KMS-11 (cell line): ENCODE results near the gene CCSER1.

Experiments used
- H2AFZ ChIP-seq: fragments of 200-600 bp; sonication (generic); 2 replicates; pipeline ENCODE4 v1.6.1; 2016; ENCODE audit warnings: antibody characterized with exemption, mixed run types, low read depth
- H3K27ac ChIP-seq: fragments of 200-600 bp; sonication (generic); 2 replicates; pipeline ENCODE4 v1.6.1; 2016; ENCODE audit warnings: mild to moderate bottlenecking, mixed run types
- H3K27me3 ChIP-seq: fragments of 200-600 bp; sonication (generic); 2 replicates; pipeline ENCODE4 v1.6.1; 2017; ENCODE audit warnings: mild to moderate bottlenecking, low read depth, mixed run types, moderate library complexity; ENCODE audit not compliant: insufficient read depth
- H3K36me3 ChIP-seq: fragments of 200-600 bp; sonication (generic); 2 replicates; pipeline ENCODE4 v1.6.1; 2017; ENCODE audit warnings: mild to moderate bottlenecking, mixed run types; ENCODE audit not compliant: insufficient read depth
- H3K4me1 ChIP-seq: fragments of 200-600 bp; sonication (generic); 2 replicates; pipeline ENCODE4 v1.6.1; 2016; ENCODE audit warnings: mild to moderate bottlenecking, low read depth, mixed run types; ENCODE audit not compliant: poor library complexity, severe bottlenecking
- H3K4me2 ChIP-seq: fragments of 200-600 bp; sonication (generic); 2 replicates; pipeline ENCODE4 v1.7.0; 2016; ENCODE audit warnings: mild to moderate bottlenecking, mixed run types
- H3K4me3 ChIP-seq: fragments of 200-600 bp; sonication (generic); IDR thresholded peaks from 2 replicates; pipeline ENCODE4 v1.6.1; 2017; ENCODE audit warnings: low read depth, low read length, mixed read lengths; ENCODE audit not compliant: insufficient read depth
- H3K79me2 ChIP-seq: fragments of 200-600 bp; sonication (generic); 2 replicates; pipeline ENCODE4 v1.6.1; 2016; ENCODE audit warnings: low read depth, mixed run types; ENCODE audit not compliant: insufficient read depth
- H3K9ac ChIP-seq: fragments of 200-600 bp; sonication (generic); 2 replicates; pipeline ENCODE4 v1.6.1; 2016; ENCODE audit warnings: mild to moderate bottlenecking, mixed run types
- H4K20me1 ChIP-seq: fragments of 200-600 bp; sonication (generic); 2 replicates; pipeline ENCODE4 v1.6.1; 2016; ENCODE audit warnings: mild to moderate bottlenecking, mixed run types; ENCODE audit not compliant: insufficient read depth
- TF ChIP-seq, protein P1 (sequence below): fragments of 200-600 bp; sonication (generic); conservative IDR thresholded peaks from 2 replicates; pipeline ENCODE4 v1.6.1; 2017; ENCODE audit warnings: low read depth, mild to moderate bottlenecking, antibody characterized with exemption, low read length, moderate library complexity, mixed read lengths

CCSER1 gene

DNA sequence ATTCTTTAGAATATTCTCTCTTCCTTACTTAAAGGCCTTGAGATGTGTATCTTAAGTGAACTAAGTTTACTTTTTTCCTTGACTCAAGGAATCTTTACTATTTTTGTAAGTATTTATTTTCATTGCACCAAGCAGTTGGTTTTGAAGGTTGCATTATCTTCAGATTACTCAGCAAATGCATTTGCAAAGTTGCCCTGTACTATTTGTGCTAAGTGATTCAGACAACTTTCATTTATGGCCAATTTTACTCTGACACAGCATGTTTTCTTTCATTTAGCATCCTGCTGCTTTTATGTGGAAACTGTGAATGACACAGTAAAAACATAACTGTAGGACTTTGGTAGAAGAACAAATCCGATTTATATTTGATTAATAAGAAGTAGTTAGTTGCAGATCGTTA is 191.0 kb downstream of the CCSER1 start:
- no peaks in the 10 kb centered on the region for H4K20me1 ChIP-seq
- peaks cover 31% of the 10 kb centered on the region for H3K4me1 ChIP-seq
- peak overlapping the region; percentile 19; the same call in 1 of the 2 replicates for H3K27ac ChIP-seq
- H3K4me2 ChIP-seq, result peak overlapping the region; percentile 32
- H2AFZ ChIP-seq, result no peak overlapping the region
- no peaks in the 10 kb centered on the region for H3K36me3 ChIP-seq
- no peak overlapping the region for H3K9ac ChIP-seq
- H3K27me3 ChIP-seq, result no peaks in the 10 kb centered on the region
- no peaks in the 10 kb centered on the region for H3K79me2 ChIP-seq
- H3K4me3 ChIP-seq, result no peak overlapping the region
- TF ChIP-seq, protein P1, sequence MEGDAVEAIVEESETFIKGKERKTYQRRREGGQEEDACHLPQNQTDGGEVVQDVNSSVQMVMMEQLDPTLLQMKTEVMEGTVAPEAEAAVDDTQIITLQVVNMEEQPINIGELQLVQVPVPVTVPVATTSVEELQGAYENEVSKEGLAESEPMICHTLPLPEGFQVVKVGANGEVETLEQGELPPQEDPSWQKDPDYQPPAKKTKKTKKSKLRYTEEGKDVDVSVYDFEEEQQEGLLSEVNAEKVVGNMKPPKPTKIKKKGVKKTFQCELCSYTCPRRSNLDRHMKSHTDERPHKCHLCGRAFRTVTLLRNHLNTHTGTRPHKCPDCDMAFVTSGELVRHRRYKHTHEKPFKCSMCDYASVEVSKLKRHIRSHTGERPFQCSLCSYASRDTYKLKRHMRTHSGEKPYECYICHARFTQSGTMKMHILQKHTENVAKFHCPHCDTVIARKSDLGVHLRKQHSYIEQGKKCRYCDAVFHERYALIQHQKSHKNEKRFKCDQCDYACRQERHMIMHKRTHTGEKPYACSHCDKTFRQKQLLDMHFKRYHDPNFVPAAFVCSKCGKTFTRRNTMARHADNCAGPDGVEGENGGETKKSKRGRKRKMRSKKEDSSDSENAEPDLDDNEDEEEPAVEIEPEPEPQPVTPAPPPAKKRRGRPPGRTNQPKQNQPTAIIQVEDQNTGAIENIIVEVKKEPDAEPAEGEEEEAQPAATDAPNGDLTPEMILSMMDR, result no peak

DNA sequence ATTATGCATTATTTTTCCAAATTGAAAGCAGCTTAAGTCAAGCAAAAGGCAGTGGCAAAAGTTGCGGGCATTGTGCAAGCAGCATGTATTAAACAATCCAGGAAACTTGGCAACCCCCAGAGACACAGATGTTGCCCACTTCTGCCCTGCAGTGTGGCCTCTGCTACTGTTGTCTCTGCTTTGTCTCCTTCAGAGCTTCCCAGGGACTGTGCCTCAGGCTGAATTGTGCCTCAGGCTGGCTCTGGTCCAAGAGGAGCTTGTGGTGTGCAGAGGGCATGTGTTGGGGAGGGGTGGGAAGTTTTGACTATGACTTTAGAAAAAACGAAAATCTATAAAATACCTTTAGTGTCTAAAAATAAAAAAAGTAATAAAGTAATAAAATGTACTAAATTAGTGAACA is 201.4 kb downstream of the CCSER1 start:
- no peaks in the 10 kb centered on the region for H3K36me3 ChIP-seq
- no peak overlapping the region for H3K9ac ChIP-seq
- H3K27ac ChIP-seq, result no peak overlapping the region
- H3K4me2 ChIP-seq, result no peak overlapping the region
- H3K27me3 ChIP-seq, result no peaks in the 10 kb centered on the region
- no peaks in the 10 kb centered on the region for H3K79me2 ChIP-seq
- no peaks in the 10 kb centered on the region for H3K4me1 ChIP-seq
- TF ChIP-seq, protein P1, result no peak
- H3K4me3 ChIP-seq, result no peak overlapping the region
- no peaks in the 10 kb centered on the region for H4K20me1 ChIP-seq
- no peak overlapping the region for H2AFZ ChIP-seq

DNA sequence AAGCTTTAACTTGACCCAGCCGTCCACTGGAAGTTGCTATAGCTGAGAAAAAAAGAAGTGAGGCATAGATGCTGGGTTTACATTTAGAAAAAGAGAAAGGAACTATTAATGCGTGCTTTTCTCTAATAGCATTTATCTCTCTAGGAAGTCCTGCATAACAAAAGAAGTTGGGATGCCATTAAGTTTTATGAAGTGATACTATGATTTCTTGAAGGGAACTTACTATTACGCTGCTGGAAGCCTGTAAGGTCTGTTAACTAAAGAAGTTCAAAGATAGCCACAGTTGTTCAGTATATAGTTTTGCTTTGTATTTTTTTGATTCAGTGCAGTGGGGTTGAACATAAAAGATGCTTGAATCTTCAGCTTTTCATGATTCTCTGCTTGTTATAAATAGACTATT is 203.4 kb downstream of the CCSER1 start:
- Histone ChIP-seq H3K4me2 (no peak overlapping the region), H3K9ac (no peak overlapping the region), H3K79me2 (no peaks in the 10 kb centered on the region), H3K4me1 (no peaks in the 10 kb centered on the region), H3K36me3 (no peaks in the 10 kb centered on the region), H3K27ac (no peak overlapping the region), H2AFZ (no peak overlapping the region), H3K27me3 (no peaks in the 10 kb centered on the region), H3K4me3 (no peak overlapping the region), H4K20me1 (no peaks in the 10 kb centered on the region)
- TF ChIP-seq, protein P1, result no peak

DNA sequence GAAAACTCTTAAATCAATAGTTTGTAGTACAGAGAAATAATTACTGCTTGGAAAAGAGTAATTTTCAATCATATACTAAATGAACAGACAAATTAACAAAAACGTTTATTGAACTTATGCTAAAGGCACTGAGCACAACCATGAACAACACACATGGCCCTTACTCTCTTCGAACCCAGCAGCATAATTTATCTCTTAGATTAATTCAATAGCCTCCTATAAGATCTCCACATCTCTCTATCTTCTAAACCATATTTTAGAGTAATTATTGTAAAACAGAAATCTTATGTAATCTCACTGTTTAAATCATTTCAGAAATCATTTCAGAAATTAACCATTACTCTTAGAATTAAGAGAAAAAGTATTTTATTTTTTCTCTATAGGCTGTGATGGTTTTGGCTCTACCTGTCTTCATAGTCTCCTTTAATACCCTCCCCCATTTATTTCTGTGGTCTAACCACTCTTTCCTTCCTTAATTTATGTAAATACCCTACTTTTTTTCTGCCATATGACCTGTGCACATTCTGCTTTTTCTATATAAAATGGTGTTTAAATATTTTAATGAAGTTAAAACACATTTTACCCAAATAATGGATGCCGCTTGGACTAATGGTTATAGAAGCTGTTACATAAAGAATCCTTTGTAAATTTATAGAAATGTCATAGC is 218.5 kb downstream of the CCSER1 start:
- Histone ChIP-seq H3K79me2 (no peaks in the 10 kb centered on the region), H4K20me1 (no peaks in the 10 kb centered on the region), H3K4me2 (no peak overlapping the region), H3K4me3 (no peak overlapping the region), H3K9ac (no peak overlapping the region), H3K36me3 (no peaks in the 10 kb centered on the region), H2AFZ (no peak overlapping the region), H3K27me3 (no peaks in the 10 kb centered on the region), H3K27ac (no peak overlapping the region), H3K4me1 (no peaks in the 10 kb centered on the region)
- TF ChIP-seq, protein P1, result no peak
